Stimulated activated CD8-positive, alpha-beta memory T cell treated with anti-CD3 and anti-CD28 coated beads, Interleukin-15, amount 100 ng/mL, for 1 hour (primary cell): Measurements from ENCODE around the gene MSL3.
A peak's percentile ranks its signal among the peaks of the same experiment; 100 is the strongest.

Source experiments
- DNase-seq: peaks from one replicate; pipeline ENCODE4 v3.0.0-alpha.2; 2020; ENCODE audit warnings: low read depth

MSL3 gene

GRCh38 chrX:11757719-11758399 is at the start of gene MSL3:
TSS of gene MSL3 (plus strand) at chrX:11758237. CDS start at chrX:11758264, 27 bp downstream.
- no peak for DNase-seq

DNA sequence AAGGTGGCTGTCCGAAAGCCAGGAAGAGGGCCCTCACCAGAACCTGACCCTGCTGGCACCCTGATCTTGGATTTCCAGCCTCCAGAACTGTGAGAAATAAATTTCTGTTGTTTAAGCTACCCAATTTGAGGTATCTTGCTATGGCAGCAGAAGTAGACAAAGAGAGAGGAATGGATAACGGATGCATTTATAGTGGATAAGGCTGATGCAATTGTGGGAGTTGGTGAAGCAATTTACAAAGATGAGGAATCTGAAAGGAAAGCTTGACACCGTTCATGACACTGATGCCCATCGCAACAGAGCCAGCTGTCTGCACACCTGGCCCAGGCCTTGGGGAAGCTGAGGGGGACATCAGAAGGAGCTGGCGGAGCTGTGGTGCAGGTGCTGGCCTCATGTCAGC is 35.7 kb upstream of the MSL3 start:
- DNase-seq, result no peak

GRCh38 chrX:11724122-11725017 is 33.7 kb upstream of the MSL3 start:
- DNase-seq, result no peak

GRCh38 chrX:11725631-11726442 is 32.2 kb upstream of the MSL3 start:
- DNase-seq, result no peak

- DNase-seq, result no peak
Measured at GRCh38 chrX:11728556-11728955, 29.5 kb upstream of the MSL3 start.

GRCh38 chrX:11733614-11734013 is 24.4 kb upstream of the MSL3 start:
- DNase-seq, result no peak

GRCh38 chrX:11739776-11740175 is 18.3 kb upstream of the MSL3 start:
- DNase-seq, result no peak

GRCh38 chrX:11740794-11741193 is 17.2 kb upstream of the MSL3 start:
- DNase-seq, result no peak

GRCh38 chrX:11741574-11741973 is 16.5 kb upstream of the MSL3 start:
- DNase-seq, result no peak

GRCh38 chrX:11745881-11746280 is 12.2 kb upstream of the MSL3 start:
- DNase-seq, result no peak

DNA sequence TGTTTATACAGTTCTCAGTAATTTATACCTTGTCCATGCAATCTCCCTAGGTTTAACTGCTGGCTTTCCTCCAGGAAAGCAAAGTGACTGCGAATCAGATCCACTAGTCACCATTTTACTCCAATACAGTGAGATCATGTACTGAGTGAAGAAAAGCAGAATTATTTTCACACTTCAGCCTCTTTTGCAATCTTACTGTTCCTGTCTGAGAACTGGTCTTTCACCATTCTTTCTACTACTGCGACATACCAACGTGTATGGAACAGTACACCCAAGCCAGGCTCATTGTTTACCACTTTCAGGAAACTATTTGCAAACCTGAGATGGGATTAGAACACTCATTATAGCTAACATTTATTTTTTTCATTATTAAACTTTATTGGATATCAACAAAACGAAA is 8.0 kb upstream of the MSL3 start:
- DNase-seq, result no peak

DNA sequence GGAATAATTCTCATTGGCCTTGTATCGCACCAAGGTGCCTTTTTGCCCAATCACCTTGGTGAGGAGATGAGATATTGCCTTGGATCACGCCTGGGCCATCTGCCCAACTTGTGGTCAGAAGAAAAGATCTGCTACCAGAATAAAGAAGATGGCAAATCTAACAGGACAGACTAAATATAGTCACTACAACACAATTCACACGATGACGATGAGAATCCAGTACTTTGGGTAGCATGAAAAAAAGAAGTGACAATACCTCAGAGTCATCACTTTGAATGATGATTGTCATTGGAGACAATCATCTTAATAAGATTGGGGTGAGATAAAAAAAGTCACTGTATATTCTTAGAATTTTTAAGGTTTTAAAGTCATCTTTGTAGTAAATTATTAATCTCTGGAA is 7.3 kb upstream of the MSL3 start:
- DNase-seq, result no peak

DNA sequence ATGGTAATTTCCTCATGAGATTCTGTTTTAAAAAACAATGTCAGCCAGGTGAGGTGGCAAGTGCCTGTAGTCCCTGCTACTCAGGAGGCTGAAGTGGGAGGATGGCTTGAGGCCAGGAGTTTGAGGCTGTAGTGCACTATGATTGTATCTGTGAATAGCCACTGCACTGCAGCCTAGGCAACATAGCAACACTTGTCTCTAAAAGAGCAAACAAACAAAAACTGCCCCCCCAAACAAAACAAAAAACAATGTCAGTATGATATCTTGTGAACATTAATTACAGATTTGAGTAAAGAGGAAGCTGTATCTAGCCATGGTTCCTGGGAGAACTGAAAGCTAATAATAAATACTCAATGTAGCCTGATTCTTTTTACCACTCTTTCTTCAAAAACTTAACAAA is 6.8 kb upstream of the MSL3 start:
- DNase-seq, result no peak

DNA sequence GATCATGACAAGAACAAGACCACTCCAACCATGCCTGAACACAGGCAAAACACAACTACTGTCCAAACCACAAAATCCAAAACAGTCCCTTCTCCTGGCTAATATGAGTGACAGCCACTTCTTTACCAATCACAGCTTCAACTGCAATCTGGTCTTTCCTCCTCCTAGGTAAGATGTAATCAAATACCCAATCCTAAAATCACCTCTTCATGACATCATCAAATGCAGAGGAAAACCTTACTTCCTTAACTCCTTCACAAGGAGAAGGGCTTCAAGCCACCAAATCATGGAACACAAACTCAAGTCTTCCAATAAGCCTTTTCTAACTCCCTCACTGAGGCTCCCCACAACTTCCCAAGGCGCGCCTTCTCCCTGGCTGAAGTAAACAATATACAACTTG is 4.4 kb upstream of the MSL3 start:
- DNase-seq, result no peak

- DNase-seq, result no peak
Measured at GRCh38 chrX:11754958-11755645, 2.9 kb upstream of the MSL3 start.

DNA sequence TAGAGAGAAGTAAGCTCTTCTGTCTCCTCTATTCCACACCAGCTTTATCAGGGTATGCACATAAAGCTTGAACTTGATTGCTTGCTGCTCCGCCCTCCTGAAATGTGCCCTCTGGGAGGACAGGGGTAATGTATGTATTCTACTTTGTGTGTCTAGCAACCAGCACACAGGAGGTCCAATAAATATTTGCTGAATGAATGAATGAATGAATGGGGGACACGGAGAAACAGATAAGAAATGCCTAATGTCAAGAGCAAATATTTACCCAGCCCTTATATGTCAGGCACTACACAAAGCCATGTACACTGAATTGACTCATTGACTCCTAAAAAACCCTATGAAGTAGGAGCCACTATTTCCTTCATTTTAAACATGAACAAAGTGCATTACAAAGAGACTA is 2.3 kb upstream of the MSL3 start:
- no peak for DNase-seq

GRCh38 chrX:11756354-11757318 is 1.4 kb upstream of the MSL3 start:
- no peak for DNase-seq

DNA sequence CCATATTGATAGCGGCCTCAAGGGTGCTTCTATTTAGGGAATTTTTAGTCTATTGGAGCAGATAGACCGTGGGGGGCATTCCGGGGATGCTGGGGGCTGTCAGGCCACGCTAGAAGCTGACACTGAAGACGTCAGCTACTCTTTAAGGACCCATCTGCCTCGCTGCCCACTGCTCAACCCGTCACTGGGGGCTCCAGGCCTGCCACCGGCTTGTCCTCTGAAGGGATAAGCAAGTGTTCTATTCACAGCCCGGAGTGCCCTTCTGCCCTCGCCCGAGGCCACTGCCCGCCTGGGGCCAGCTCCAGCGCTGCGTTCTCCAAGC is 679 bp upstream of the MSL3 start:
- no peak for DNase-seq

- peak; percentile 68 for DNase-seq
Measured at GRCh38 chrX:11758400-11759171, 549 bp downstream of the MSL3 start.

- DNase-seq, result no peak
Measured at GRCh38 chrX:11759172-11759460, 1.1 kb downstream of the MSL3 start.
